Activated CD8-positive, alpha-beta memory T cell treated with anti-CD3 and anti-CD28 coated beads, Interleukin-2, amount 50 U/mL, for 1 hour (primary cell): Measurements from ENCODE around the gene PYGO1.
"Not testable (repeated sequence)": the region's sequence is repeated elsewhere in the genome, so short reads cannot be mapped to it uniquely, and the experiment has no call there.

Source experiments
- DNase-seq: peaks from one replicate; pipeline ENCODE4 v3.0.0-alpha.2; 2020; ENCODE audit errors: extremely low read depth

The PYGO1 gene

DNA sequence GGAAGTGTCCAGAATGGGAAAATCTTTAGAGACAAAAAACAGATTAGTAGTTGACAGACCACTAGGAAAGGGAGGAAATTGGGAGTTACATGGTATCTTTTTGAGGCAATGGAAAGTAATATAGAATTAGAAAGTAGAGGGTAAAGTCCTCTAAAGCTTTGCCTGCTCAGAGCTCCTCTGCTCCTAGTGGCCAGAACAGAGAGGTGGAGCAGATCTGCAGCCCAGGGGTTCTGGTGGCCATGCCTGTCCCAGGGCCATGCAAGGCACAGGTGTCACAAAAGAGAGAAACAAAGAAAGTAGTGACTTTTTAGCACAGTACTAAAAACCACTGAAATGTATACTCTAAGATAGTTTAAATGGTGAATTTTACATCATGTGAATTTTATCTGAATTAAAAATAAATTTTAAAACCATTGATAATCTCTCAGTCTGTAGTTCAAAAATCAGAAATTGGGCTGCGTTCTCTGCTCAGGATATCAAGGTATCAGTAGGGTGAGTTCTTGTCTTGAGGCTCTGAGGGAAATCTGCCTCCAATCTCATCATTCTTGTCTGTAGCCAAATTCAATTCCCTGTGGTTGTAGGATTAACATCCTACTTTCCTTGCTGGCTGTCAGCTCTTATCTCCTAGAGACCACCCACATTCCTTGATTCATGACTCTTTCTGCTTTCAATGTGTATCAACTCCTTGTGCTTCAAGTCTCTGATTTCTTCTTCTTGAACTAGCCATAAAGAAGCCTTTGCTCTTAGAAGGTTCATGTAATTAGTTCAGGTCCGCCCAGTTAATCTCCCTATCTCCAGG, 23.6 kb downstream of the PYGO1 start:
- no peak for DNase-seq

DNA sequence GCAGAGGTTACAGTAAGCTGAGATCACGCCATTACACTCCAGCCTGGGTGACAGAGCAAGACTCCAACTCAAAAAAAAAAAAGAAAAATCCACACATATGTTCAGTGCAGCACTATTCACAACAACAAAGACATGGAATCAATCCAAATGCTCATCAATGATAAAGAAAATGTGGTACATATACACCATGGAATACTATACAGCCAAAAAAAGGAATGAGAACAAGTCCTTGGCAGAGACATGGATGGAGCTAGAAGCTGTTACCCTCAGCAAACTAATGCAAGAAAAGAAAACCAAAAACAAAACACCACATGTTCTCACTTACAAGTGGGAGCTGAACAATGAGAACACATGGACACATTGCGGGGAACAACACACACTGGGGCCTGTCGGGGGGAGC, 25.5 kb downstream of the PYGO1 start:
- no peak for DNase-seq

DNA sequence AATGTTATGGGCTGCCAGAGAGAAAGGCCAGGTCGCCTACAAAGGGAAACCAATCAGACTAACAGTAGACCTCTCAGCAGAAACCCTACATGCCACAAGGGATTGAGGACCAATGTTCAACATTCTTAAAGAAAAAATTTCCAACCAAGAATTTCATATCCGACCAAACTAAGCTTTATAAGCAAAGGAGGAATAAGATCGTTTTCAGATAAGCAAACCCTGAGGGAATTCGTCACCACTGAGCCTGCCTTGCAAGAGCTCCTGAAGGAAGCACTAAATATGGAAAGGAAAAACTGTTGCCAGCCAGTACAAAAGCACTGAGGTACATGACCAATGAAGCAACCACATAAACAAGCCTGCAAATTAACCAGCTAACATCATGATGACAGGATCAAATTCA, 33.1 kb downstream of the PYGO1 start:
- DNase-seq = no peak

DNA sequence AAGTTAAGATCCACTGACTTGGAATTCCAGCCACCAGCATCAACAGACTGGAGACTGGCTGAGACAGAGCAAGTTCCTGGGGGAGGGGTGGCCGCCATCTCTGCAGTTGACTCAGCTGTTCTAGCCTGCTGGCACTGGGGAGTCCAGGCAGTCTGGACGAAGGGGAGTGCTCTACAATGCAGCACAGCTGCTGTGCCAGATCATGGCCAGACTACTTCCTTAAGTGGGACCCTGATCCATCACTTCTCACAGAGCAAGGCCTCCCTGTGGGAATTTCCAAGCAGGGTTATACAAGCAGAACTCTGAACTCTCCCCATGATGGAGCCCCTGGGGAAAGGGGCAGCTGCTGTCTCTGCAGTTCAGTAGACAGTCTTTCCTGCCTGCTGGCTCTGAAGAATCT, 35.2 kb downstream of the PYGO1 start:
- no peak for DNase-seq

DNA sequence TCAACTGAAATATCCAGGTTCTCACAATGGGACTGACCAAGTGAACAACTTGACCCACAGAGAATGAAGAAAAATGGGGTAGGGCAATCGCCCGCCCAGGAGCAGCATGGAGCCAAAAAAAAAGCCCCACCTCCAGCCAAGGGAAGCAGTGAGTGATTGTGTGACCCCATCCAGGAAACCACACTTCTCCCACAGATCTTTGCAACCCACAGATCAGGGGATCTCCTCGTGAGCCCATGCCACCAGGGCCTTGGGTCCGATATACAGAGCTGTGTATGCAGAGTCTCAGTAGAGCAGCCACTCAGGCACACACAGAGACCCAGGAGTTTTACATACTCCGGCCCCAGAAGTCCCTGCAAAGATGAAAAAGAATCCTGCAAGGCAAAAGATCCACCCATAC, 35.7 kb downstream of the PYGO1 start:
- DNase-seq = no peak

DNA sequence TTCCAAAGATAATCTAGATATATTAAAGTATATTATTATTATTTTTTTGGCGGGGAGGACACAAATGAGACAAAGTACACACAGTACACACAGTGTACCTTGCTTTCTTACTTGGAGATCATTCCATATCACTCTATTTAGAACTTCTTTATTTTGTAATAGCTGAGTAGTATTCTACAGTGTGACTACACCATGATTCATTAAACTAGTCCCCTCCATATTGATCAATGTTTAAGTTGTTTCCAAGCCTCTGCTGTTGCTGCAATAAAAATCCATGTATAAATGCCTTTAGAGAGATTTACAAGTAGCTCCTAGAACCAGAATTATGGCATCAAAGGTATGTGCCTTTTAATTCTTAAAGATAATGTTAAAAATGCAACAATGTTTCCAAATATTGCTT, 38.8 kb downstream of the PYGO1 start:
- no peak for DNase-seq

DNA sequence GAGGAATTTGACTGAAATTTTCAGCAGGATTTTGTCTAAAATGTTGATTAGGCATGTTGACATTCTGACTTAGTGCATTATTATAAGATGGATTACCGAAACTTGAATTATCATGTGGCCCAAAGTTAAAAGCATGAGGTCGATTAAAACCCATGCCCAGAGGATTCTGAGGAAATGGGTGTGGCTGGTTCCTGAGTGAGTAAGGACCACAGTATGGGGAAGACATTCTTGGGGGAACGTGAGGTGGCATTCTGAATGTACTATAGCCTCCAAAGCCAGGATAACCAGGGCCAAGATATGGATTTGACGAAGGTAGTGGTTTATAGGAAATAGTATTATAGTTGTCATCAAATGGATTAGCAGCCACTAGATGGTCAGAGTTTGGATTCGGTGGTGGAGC, 41.4 kb downstream of the PYGO1 start:
- no peak for DNase-seq

DNA sequence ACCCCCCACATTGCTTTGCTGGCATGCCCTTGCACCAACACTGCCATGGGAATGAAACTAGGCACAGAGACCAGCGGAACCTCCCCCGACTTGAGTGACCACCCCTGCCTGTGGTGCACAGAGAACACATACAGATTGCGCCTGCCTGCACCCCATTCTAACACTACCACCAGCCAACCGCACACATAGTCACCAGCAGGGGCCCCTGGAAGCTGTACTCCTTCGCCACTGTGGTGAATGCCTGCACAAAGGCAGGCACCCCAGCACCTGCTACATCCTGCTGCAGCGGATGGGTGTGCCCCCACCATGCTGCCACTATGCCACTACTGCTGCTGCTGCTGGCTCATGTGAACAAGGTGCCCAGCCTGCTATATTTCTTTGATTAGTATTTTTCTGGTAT, 52.7 kb downstream of the PYGO1 start:
- DNase-seq = no peak

DNA sequence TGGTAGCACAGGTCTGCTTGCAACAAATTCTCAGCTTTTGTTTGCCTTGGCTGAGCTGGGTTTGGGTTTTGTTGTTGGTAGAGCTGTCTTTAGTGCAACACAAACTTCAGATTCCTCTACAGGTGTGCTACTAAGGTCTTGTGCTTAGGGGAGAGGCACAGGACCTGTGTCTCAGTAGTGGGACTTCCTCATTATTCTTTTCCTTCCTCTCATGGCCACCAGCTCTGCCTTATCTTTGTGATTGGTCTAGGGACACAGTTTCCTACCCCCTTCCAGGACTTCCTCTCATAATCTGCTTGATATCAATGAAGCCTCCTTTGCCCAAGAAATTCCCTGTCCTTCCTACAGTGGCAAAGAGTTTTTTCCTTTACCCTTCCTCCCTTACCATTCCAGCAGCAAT, 55.2 kb downstream of the PYGO1 start:
- DNase-seq = no peak

DNA sequence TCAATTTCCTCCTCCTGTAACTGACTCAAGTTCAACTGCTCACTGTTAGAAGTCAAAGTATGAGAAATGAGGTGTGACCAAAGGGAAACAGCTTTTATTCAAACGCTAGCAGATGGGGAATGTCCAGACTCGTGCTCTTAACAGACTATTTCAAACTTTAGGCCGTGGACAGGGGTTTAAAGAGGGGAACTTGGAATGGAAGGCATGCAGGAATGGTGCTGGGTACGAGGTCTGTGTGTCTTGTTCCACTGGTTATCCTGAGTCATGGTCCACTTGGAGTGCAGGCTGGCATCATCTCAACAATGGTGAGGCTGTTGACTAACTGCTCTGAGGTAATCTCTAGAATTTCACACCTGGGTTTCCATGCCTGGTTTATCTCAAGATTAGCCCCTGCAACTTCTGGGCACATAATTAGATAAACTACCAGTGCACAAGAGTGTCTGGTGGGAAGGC, 57.3 kb downstream of the PYGO1 start:
- DNase-seq = no peak

DNA sequence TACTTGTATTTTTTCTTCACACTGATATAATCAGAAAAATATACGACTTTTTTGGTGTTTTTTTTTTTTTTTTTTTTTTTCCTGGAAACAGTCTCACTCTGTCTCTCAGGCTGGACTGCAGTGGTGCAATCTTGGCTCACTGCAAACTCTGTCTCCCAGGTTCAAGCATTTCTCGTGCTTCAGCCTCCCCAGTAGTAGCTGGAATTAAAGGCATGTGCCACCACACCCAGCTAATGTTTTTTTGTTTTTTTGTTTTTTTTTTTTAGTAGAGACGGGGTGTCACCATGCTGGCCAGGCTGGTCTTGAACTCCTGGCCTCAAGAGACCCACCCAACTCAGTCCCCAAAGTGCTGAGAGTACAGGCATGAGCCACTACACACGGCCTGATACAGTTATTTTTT, 59.3 kb downstream of the PYGO1 start:
- no peak for DNase-seq

DNA sequence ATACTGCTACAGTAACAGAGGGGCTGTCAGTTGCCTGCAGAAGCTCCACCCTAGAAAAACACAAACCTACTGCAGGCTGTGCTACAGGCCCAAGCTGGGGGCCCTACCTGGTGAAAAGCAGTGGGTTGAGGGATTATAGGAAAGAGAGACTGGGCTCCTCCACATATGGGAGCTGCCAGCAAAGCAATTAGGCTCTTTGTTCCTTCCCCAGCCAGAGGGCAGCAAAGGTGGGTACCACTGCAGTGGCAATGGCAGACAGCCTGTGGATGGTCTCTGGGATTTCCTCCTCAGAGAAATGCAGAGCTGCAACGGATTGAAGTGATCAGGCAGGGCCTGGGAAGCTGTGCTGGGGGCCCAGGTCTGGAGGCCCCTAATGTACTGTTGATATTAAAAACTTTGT, 61.0 kb downstream of the PYGO1 start:
- DNase-seq = no peak

DNA sequence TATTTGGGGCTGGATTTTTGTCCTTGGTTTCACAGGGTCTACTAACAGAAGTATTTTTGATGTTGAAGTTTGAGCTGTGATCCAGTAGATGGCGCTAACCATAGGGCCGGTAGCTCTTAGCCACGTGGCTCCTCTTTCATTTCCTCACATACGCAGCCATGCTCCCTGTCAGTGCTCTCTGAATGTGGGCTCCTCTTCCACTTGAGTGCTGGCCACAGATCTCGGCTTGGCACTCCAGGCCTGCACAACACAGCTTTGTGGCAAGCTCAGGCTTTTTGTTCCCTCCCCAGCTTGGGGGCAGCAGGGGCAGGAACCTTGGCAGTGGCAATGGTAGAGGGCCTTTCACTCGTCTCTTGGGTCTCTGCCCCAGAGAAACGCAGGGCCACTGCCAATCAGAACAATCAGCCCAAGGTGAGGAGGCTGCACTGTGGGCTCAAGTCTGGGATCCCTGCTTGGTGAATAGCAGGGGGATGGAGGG, 61.5 kb downstream of the PYGO1 start:
- no peak for DNase-seq

DNA sequence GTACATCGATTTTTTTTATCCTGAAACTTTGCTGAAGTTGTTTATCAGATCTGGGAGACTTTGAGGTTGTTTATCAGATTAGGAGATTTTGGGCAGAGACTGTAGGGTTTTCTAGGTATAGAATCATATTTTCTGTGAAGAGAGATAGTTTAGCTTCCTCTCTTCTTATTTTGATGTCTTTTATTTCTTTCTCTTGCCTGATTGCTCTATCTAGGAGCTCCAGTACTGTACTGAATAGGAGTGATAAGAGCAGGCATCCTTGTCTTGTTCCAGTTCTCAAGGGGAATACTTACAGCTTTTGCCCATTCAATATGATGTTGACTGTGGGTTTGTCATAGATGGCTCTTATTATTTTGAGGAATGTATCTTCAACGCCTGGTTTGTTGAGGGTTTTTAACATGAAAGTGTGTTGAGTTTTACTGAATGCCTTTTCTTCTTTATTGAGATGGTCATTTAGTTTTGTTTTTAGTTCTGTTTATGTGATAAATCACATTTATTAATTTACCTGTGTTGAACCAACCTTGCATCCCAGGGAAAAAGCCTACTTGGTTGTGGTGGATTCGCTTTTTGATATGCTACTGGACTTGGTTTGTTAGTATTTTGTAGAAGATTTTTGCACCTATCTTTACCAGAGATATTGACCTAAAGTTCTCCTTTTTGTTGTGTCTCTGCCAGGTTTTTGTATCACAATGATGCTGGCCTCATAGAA, 65.2 kb downstream of the PYGO1 start:
- DNase-seq = no peak

DNA sequence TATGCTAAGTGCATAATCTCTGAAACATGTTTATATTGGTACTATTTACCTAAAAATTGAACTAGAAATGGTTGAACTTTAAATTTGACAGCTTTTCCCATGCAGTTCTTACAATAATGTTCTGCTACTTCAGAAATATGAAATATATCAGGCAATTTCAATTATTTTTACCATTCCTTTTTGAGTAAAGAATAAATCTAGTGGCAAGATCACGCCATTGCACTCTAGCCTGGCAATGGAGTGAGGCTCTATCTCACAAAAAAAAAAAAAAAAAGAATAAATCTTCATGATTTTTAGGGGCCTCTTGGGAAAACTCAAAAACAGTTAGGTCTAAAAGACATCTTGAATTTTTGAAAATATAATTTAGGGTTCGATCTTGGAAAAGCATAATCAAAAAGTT, 69.5 kb downstream of the PYGO1 start:
- DNase-seq = no peak

DNA sequence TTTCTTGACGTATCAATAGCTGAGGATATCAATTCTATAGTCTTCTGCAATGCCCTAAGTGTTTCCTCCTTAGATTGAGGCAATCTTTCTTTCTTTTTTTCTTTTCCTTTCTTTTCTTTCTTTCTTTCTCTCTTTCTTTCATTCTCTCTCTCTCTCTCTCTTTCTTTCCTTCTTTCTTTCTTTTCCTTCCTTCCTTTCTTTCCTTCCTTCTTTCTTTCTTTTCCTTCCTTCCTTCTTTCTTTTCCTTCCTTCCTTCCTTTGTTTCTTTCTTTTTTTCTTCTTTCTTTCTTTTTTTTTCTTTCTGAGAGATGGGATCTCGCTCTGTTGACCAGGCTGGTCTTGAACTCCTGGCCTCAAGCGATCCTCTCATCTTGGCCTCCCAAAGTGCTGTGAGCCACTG, 70.1 kb downstream of the PYGO1 start:
- no peak for DNase-seq

DNA sequence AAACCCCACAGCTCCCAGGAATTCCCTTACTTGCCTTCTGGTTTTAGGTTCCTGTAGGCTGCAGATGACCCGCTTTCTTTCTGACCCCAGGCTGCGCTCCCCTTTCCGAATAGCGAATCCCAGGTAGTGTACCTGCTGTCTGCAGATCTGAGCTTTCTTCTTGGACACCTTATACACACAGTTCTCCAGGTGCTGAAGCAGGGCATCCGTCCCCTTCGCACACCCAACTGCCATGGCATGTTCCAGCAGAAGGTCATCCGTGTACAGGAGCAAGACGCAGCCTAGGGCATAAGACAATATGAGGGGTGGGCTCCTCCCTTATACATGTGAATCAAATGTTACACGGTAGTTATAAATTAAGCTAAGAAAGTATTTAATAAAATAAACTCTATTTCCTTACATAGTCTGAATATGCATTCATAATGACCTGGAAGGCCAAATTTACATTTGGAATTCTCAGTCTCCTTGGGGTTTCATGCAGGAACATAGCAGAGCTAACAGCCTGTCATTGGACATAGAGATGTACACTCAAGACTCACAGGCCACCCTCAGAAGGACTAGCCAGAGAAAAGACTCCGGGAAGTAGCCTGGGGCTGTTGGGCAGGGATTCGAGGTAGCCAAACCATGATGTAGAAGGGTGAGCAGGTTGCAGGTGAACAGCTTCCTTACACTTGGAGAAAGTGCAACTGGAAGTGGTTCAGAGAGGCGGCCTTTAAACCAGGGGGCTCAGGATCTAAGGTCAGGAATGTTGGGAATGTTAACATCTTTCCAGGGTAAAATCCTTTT, 72.0 kb downstream of the PYGO1 start:
- no peak for DNase-seq

DNA sequence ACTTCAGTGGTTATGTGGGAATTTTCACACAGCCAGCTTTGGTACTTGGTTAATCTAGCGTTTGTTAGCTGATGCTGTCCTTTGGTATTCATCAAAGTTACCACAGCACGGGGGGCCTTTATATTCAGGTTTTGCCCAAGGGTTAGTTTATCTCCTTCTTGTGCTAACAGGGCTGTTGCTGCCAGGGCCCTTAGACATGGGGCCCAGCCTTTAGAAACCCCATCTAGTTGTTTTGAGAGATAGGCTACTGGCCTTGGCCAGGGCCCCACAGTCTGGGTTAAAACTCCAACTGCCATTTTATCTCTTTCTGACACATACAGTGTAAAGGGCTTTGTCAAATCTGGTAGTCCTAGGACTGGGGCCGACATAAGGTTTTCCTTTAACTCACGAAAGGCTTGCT, 72.7 kb downstream of the PYGO1 start:
- DNase-seq = no peak

DNA sequence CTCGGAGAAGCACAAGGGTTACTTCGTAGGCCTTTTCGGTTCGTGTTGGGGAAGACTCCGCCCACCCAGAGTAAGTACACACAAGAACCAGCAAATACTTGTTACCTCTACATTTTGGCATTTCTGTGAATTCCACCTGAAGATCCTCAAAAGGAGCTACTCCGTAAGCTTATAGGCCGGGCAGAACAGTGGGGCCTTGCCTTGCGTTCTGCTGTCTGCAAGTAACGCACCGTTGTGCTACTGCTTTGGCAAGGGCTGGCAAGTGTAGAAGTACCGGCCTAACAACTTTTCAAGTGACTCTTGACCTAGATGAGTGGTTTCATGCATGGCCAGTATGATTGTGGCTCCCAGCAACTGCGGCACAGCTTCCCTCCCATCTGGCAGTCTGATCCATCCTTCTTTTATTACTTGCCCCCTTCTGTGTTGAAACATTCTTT, 73.7 kb downstream of the PYGO1 start:
- DNase-seq = no peak

DNA sequence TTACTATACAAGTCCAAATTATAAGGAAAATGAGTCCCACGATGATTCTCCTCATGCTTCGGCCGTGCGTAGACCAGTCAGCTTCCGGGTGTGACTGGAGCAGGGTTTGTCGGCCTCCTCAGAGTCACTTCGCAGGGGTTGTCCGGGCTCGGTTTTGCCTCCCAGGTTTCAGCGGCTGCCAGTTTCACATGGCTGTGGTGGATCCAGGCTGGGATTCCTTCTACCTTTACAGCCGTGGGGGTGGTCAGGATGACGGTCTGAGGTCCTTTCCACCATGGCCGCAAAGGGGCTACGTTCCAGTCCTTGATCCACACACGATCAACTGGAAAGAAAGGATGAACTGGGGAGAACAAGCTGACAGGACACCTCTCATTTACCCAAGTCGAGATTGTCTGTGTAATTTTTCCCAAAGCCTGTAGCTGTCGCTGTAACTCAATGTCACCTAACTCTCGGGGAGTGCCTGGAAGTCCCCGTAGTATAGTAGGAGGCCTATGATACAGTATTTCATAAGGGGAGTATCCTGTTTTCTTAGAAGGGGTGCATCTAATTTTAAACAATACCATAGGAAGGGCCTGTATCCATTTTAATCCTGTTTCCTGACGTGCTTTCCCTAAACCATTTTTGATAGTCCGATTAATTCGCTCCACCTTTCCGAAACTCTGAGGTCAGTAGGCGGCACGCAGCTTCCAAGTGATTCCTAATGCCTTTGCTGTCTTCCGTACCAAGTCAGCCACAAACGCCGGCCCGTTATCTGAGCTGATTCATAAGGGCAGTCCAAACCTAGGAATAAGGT, 74.3 kb downstream of the PYGO1 start:
- DNase-seq = not testable (repeated sequence)

DNA sequence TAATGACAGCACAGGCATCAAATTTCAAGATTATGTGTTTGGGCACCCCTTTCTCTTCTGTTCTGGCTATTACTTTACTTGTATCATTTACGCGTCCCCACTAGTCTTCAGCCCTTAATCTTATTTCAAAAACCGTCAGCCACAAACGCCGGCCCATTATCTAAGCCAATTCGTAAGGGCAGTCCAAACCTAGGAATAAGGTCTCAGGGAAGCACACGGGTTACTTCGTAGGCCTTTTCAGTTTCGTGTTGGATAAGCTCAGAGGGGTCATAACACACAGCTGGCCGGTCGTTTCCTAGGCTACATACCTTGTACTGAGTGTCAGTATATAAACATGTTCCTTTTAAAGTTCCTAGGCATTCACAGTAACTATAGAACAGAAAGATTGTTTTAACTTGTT, 75.0 kb downstream of the PYGO1 start:
- DNase-seq = no peak

DNA sequence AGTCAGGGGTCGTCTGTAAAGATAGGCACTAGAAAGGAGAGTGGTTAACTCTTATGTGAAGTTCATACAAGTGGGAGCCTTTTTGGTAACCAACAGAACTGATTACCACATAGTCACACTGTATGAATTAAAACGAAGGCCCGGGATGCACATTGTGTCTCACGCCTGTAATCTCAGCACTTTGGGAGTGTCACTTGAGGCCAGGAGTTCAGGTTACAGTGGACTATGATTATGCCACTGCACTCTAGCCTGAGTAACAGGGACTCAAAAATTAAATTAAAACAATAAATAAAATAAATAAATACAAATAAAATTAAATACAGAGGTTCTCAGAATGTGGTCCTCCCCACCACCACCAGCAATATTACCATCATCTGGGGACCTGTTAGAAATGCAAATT, 80.6 kb downstream of the PYGO1 start:
- no peak for DNase-seq
